HepG2 (cell line): ENCODE data around the gene FAM184B. TPM values are rescaled to one million over a fixed set of nuclear protein-coding genes. Genes with fewer than 3 reads are reported as not detected.

Experiments used
- ATAC-seq: fragments of 200-7000 bp; cut with Tn5 transposase; 3 replicates; pipeline ENCODE4 v1.9.1; 2020; ENCODE audit warnings: mild to moderate bottlenecking, moderate library complexity
- BruUV-seq: library from RNA; stranded (reverse); fragments of 400-500 nt; replicated peaks from 2 replicates; lab custom pipeline; 2021; lab: Mats Ljungman, UMichigan
- CTCF ChIA-PET: fragments of 300-600 bp; formaldehyde crosslinking; extraction: SDS; loops from one replicate; lab custom pipeline; 2021; ENCODE audit warnings: low total read pairs, inconsistent platforms, low intra/inter-chr PET ratio; lab: Yijun Ruan, JAX
- POLR2A ChIA-PET: fragments of 350-600 bp; sonication (Branson Sonifier 250); formaldehyde crosslinking; loops from one replicate; lab custom pipeline; 2020; ENCODE audit warnings: antibody characterized with exemption, inconsistent platforms; lab: Yijun Ruan, JAX
- DNase-seq: peaks from one replicate; pipeline ENCODE4 v3.0.0-alpha.2; 2015; ENCODE audit warnings: low spot score
- FAIRE-seq: peaks from 3 replicates; lab custom pipeline; 2011; peaks lifted over from hg19 to GRCh38; lab: Jason Lieb, UNC
- H2AFZ ChIP-seq: one replicate; pipeline ENCODE4 v1.6.1; 2011; ENCODE audit warnings: low read length, inconsistent platforms
- H3K27ac ChIP-seq: fragments of 300-600 bp; 3 replicates; pipeline ENCODE4 v1.8.0; 2011; ENCODE audit warnings: mixed run types, mild to moderate bottlenecking, mixed read lengths, low read length, inconsistent platforms; ENCODE audit not compliant: insufficient read depth; ENCODE audit errors: extremely low read length
- H3K27me3 ChIP-seq, 2 experiments: fragments of 200-600 bp in 1 of 2; 2 replicates in 1 of 2; 3 replicates in 1 of 2; pipeline versions ENCODE4 v1.6.0 to v1.8.0; 2011; ENCODE audit warnings: low read length in 2 of 2, mild to moderate bottlenecking in 2 of 2, moderate library complexity in 2 of 2, inconsistent platforms in 1 of 2; ENCODE audit not compliant: insufficient read depth in 2 of 2, control insufficient read depth in 1 of 2
- H3K36me3 ChIP-seq, 2 experiments: fragments of 200-600 bp in 1 of 2; replicated peaks in 1 of 2; 2 replicates in 1 of 2; 3 replicates in 1 of 2; pipeline versions ENCODE4 v1.5.1 to v1.8.0; 2011; ENCODE audit warnings: low read length in 2 of 2, inconsistent platforms in 1 of 2; ENCODE audit not compliant: insufficient read depth in 2 of 2, control insufficient read depth in 1 of 2
- H3K4me1 ChIP-seq: 2 replicates; pipeline ENCODE4 v1.5.1; 2012; ENCODE audit warnings: low read length, inconsistent platforms; ENCODE audit not compliant: insufficient read depth
- H3K4me2 ChIP-seq: 2 replicates; pipeline ENCODE4 v1.6.0; 2011; ENCODE audit warnings: low read depth, low read length, inconsistent platforms
- H3K4me3 ChIP-seq, 3 experiments: fragments of 200-600 bp in 1 of 3; sonication (generic), shearing (Covaris generic) in 1 of 3; replicated peaks in 1 of 3; 2 replicates each; pipeline ENCODE4 v1.5.1; 2011 to 2016; ENCODE audit warnings: low read length in 3 of 3, inconsistent platforms in 2 of 3, low read depth in 2 of 3, mild to moderate bottlenecking in 2 of 3, control low read depth in 1 of 3, mixed read lengths in 1 of 3; ENCODE audit not compliant: insufficient read depth in 1 of 3
- H3K79me2 ChIP-seq: one replicate; pipeline ENCODE4 v1.6.1; 2011; ENCODE audit warnings: low read length, inconsistent platforms; ENCODE audit not compliant: insufficient read depth
- H3K9ac ChIP-seq: 2 replicates; pipeline ENCODE4 v1.6.0; 2011; ENCODE audit warnings: mild to moderate bottlenecking, low read depth, low read length, inconsistent platforms; ENCODE audit not compliant: insufficient read depth
- H3K9me3 ChIP-seq: 2 replicates; pipeline ENCODE4 v1.5.1; 2012; ENCODE audit warnings: mild to moderate bottlenecking, low read length
- H4K20me1 ChIP-seq: 2 replicates; pipeline ENCODE4 v1.6.0; 2011; ENCODE audit warnings: inconsistent platforms, mild to moderate bottlenecking, low read length, moderate library complexity; ENCODE audit not compliant: insufficient read depth
- AGO2 ChIP-seq: fragments of 200-400 bp; formaldehyde crosslinking; optimal IDR thresholded peaks from 2 replicates; pipeline ENCODE3; 2017; ENCODE audit warnings: mild to moderate bottlenecking, low read depth, low read length, moderate library complexity
- DNMT1 ChIP-seq: sonication (generic); formaldehyde crosslinking; IDR thresholded peaks from 2 replicates; pipeline ENCODE4 v1.5.1; 2020; ENCODE audit warnings: mild to moderate bottlenecking, missing genetic modification reagents
- HDAC6 ChIP-seq: fragments of 200-600 bp; sonication (generic); IDR thresholded peaks from 2 replicates; pipeline ENCODE4 v1.7.0; 2017; ENCODE audit warnings: mild to moderate bottlenecking, antibody characterized with exemption, low read length, low read depth
- HMG20A ChIP-seq: IDR thresholded peaks from 2 replicates; pipeline ENCODE4 v1.6.1; 2016; ENCODE audit warnings: borderline replicate concordance
- IRF9 ChIP-seq: sonication (generic); formaldehyde crosslinking; IDR thresholded peaks from 2 replicates; pipeline ENCODE4 v1.8.0; 2022; ENCODE audit warnings: missing genetic modification reagents, mild to moderate bottlenecking, borderline replicate concordance
- KDM2A ChIP-seq: sonication (generic); formaldehyde crosslinking; IDR thresholded peaks from 2 replicates; pipeline ENCODE4 v1.4.0; 2020; ENCODE audit warnings: low read depth, missing genetic modification reagents, borderline replicate concordance
- MXI1 ChIP-seq: IDR thresholded peaks from 3 replicates; pipeline ENCODE4 v1.6.1; 2012; ENCODE audit warnings: low read depth, low read length, inconsistent platforms, borderline replicate concordance
- PAX8 ChIP-seq: sonication (generic); formaldehyde crosslinking; IDR thresholded peaks from 2 replicates; pipeline ENCODE4 v1.8.0; 2022; ENCODE audit warnings: mild to moderate bottlenecking, missing genetic modification reagents, borderline replicate concordance
- POLR2G ChIP-seq: fragments of 200-400 bp; formaldehyde crosslinking; IDR thresholded peaks from 2 replicates; pipeline ENCODE4 v1.6.1; 2018; ENCODE audit warnings: mild to moderate bottlenecking, low read depth, low read length, moderate library complexity
- SMC3 ChIP-seq: IDR thresholded peaks from 2 replicates; pipeline ENCODE4 v1.6.1; 2011; ENCODE audit warnings: low read length, improper control_type of control experiment
- YY1 ChIP-seq: IDR thresholded peaks from 2 replicates; pipeline ENCODE4 v1.6.1; 2011; ENCODE audit warnings: low read length, low read depth, moderate library complexity, mild to moderate bottlenecking; ENCODE audit not compliant: insufficient read depth, insufficient replicate concordance
- ZKSCAN8 ChIP-seq: IDR thresholded peaks from 2 replicates; pipeline ENCODE4 v1.6.1; 2016; ENCODE audit warnings: borderline replicate concordance, missing genetic modification reagents, missing compliant biosample characterization
- ZNF121 ChIP-seq: sonication (generic); formaldehyde crosslinking; IDR thresholded peaks from 2 replicates; pipeline ENCODE4 v1.5.0; 2020; ENCODE audit warnings: mild to moderate bottlenecking, missing genetic modification reagents
- ZNF274 ChIP-seq: sonication (generic); formaldehyde crosslinking; IDR thresholded peaks from 2 replicates; pipeline ENCODE4 v1.5.1; 2020; ENCODE audit warnings: mild to moderate bottlenecking, missing genetic modification reagents
- ZNF362 ChIP-seq: sonication (generic); formaldehyde crosslinking; IDR thresholded peaks from 2 replicates; pipeline ENCODE4 v1.4.0; 2020; ENCODE audit warnings: missing genetic modification reagents, mild to moderate bottlenecking, borderline replicate concordance
- ZNF431 ChIP-seq: sonication (generic); formaldehyde crosslinking; IDR thresholded peaks from 2 replicates; pipeline ENCODE4 v1.9.0; 2022; ENCODE audit warnings: missing genetic modification reagents, low read depth, mild to moderate bottlenecking, borderline replicate concordance
- ZNF432 ChIP-seq: sonication (generic); formaldehyde crosslinking; IDR thresholded peaks from 2 replicates; pipeline ENCODE4 v1.5.0; 2020; ENCODE audit warnings: missing genetic modification reagents, mild to moderate bottlenecking, borderline replicate concordance
- ZNF44 ChIP-seq: sonication (generic); formaldehyde crosslinking; IDR thresholded peaks from 2 replicates; pipeline ENCODE4 v1.5.1; 2020; ENCODE audit warnings: mild to moderate bottlenecking, missing genetic modification reagents
- ZNF441 ChIP-seq: sonication (generic); formaldehyde crosslinking; IDR thresholded peaks from 2 replicates; pipeline ENCODE4 v1.7.0; 2021; ENCODE audit warnings: missing genetic modification reagents, borderline replicate concordance
- ZNF768 ChIP-seq: sonication (generic); formaldehyde crosslinking; IDR thresholded peaks from 2 replicates; pipeline ENCODE4 v1.4.0; 2020; ENCODE audit warnings: missing genetic modification reagents
- ZNF883 ChIP-seq: sonication (generic); formaldehyde crosslinking; IDR thresholded peaks from 2 replicates; pipeline ENCODE4 v1.5.1; 2020; ENCODE audit warnings: mild to moderate bottlenecking, missing genetic modification reagents; ENCODE audit errors: not compliant biosample characterization
- WGBS: methylation state at CpG from one replicate; pipeline ENCODE4 v1.1.6; 2017; ENCODE audit warnings: low lambda C conversion rate; 5-methylcytosine and 5-hydroxymethylcytosine counted together
- in situ Hi-C: cut with HindIII; loops from 2 replicates; pipeline ENCODE4 v1.10.0; 2017; ENCODE audit warnings: low pct_unique_long_range_greater_than_20kb; ENCODE audit not compliant: extremely low pct_ligation_motif_present
- intact Hi-C: fragments of 100-400 bp; cut with micrococcal nuclease; formaldehyde crosslinking; loops from one replicate; pipeline ENCODE4 v1.10.0; 2022; ENCODE audit not compliant: unreplicated experiment
- polyA plus RNA-seq, 8 experiments: library from polyadenylated mRNA; depleted of rRNA in 3 of 8; stranded (reverse) in 7 of 8; unstranded in 1 of 8; fragments of >200 nt; fragmentation: Illumina TruSeq in 4 of 8; extraction: Trizol in 4 of 8; gene quantifications; 2 replicates each; pipeline versions ENCODE4 v1.2.1 to v1.2.3, GENCODE V29; 2011 to 2016; ENCODE audit warnings: low read depth in 4 of 8, missing spikeins in 1 of 8, mixed read lengths in 1 of 8; ENCODE audit not compliant: insufficient read depth in 1 of 8
- total RNA-seq, 5 experiments: library from RNA; depleted of rRNA; stranded (reverse); fragments of >200 nt; fragmentation: Illumina TruSeq; extraction: Trizol; gene quantifications; 2 replicates each; pipeline ENCODE4 v1.2.3, GENCODE V29; 2016; ENCODE audit warnings: low read depth in 1 of 5

Gene FAM184B
- total and polyA plus RNA-seq, 2 of the 13 experiments (the other 11 are each of a cell fraction or from before 2014, with no cell fraction given) = not detected

GRCh38 chr4:17636696-17637622 lies 144.5 kb downstream of the FAM184B start:
- Histone ChIP-seq H3K9me3 (no peaks in the 10 kb centered on the region), H3K4me3 (no peak overlapping the region), H3K9ac (no peak overlapping the region), H4K20me1 (no peaks in the 10 kb centered on the region), H3K79me2 (no peaks in the 10 kb centered on the region), H3K36me3 (peaks cover 6 to 31% of the 10 kb centered on the region in 2 experiments), H3K4me2 (no peak overlapping the region), H3K27me3 (no peaks in the 10 kb centered on the region), H3K27ac (no peak overlapping the region), H3K4me1 (peaks cover 9% of the 10 kb centered on the region; the same call in 1 of the 2 replicates), H2AFZ (no peak overlapping the region)
- ChIA-PET POLR2A (interaction anchor here (0.9 kb wide), 1 partner anchor 23 kb away, joined by 3 read pairs; no protein-coding TSS in a partner anchor), CTCF (interaction anchor here (0.8 to 1.8 kb wide), 4 partner anchors 39 to 165 kb away, joined by 4 to 20 read pairs (median 5); partner anchors contain the start of gene QDPR)
- FAIRE-seq (peak; percentile 57), DNase-seq (peak; percentile 64), ATAC-seq (peak; percentile 94)
- 69% methylated on average over 22 of the region's 32 CpGs for WGBS
- intact Hi-C loops = loop anchor here (1.0 to 10.0 kb wide), 4 partner anchors 40 to 290 kb away; partner anchors contain the start of genes CLRN2 and QDPR
- no TSS peak for BruUV-seq
- in situ Hi-C loops = loop anchor here (5.0 kb wide), 1 partner anchor 80 kb away; no protein-coding TSS in a partner anchor
- TF ChIP-seq ZNF883 (CRISPR knock-in tag) (peak; percentile 62), ZNF274 (CRISPR knock-in tag) (0 out of 2 replicates have a peak, but pooled peaks have one; percentile 64), ZNF44 (CRISPR knock-in tag) (0 out of 2 replicates have a peak, but pooled peaks have one; percentile 20), POLR2G (peak; percentile 59), ZKSCAN8 (CRISPR knock-in tag) (no peak), ZNF768 (CRISPR knock-in tag) (0 out of 2 replicates have a peak, but pooled peaks have one; percentile 11), AGO2 (peak; percentile 73), ZNF431 (CRISPR knock-in tag) (no peak), ZNF362 (CRISPR knock-in tag) (peak; percentile 83), KDM2A (CRISPR knock-in tag) (peak; percentile 78; the same call in 1 of the 2 replicates), ZNF441 (CRISPR knock-in tag) (peak; percentile 97), DNMT1 (CRISPR knock-in tag) (no peak), YY1 (peak; percentile 52), MXI1 (peak; percentile 18; the same call in 1 of the 3 replicates), IRF9 (0 out of 2 replicates have a peak, but pooled peaks have one; percentile 31), HDAC6 (no peak), SMC3 (peak; percentile 85), PAX8 (CRISPR knock-in tag) (no peak), ZNF121 (CRISPR knock-in tag) (0 out of 2 replicates have a peak, but pooled peaks have one; percentile 23), ZNF432 (CRISPR knock-in tag) (no peak), HMG20A (no peak)
